SU-DHL-6 (cell line): ENCODE data around the gene SLC19A1.

ENCODE experiments used
- H2AFZ ChIP-seq: fragments of 200-600 bp; sonication (generic); 2 replicates; pipeline ENCODE4 v1.6.1; 2014; ENCODE audit warnings: low read depth, mild to moderate bottlenecking, moderate library complexity, mixed read lengths, antibody characterized with exemption, low read length; ENCODE audit not compliant: severe bottlenecking
- H3F3A ChIP-seq: fragments of 200-600 bp; shearing (Covaris generic); 2 replicates; pipeline ENCODE4 v1.6.0; 2016; ENCODE audit warnings: antibody characterized with exemption, mild to moderate bottlenecking; ENCODE audit not compliant: insufficient read depth
- H3K27ac ChIP-seq: fragments of 200-600 bp; sonication (generic); 2 replicates; pipeline ENCODE4 v1.5.1; 2016; ENCODE audit warnings: low read depth, mild to moderate bottlenecking, low read length, moderate library complexity, mixed read lengths
- H3K27me3 ChIP-seq: fragments of 200-600 bp; sonication (generic), shearing (Covaris generic); 2 replicates; pipeline ENCODE4 v1.6.0; 2014; ENCODE audit warnings: mild to moderate bottlenecking, low read length
- H3K36me3 ChIP-seq: fragments of 200-600 bp; sonication (generic); 2 replicates; pipeline ENCODE4 v1.6.1; 2014; ENCODE audit warnings: mild to moderate bottlenecking, low read length, mixed read lengths
- H3K4me2 ChIP-seq: fragments of 300-600, 200-600 bp; shearing (Covaris generic), sonication (generic); 2 replicates; pipeline ENCODE4 v1.6.0; 2014; ENCODE audit warnings: low read length, low read depth, mild to moderate bottlenecking; ENCODE audit not compliant: poor library complexity, severe bottlenecking
- H3K4me3 ChIP-seq: fragments of 200-600 bp; sonication (generic); 2 replicates; pipeline ENCODE4 v1.5.1; 2014; ENCODE audit warnings: antibody characterized with exemption, low read length, mild to moderate bottlenecking, mixed read lengths; ENCODE audit not compliant: insufficient read depth, poor library complexity, severe bottlenecking
- H3K79me2 ChIP-seq: fragments of 200-600 bp; sonication (generic); 2 replicates; pipeline ENCODE4 v1.6.1; 2014; ENCODE audit warnings: mild to moderate bottlenecking, low read length, moderate library complexity; ENCODE audit not compliant: insufficient read depth
- H3K9ac ChIP-seq: fragments of 200-600 bp; sonication (generic); 2 replicates; pipeline ENCODE4 v1.7.0; 2014; ENCODE audit warnings: mild to moderate bottlenecking, low read length
- H3K9me2 ChIP-seq: fragments of 200-600 bp; sonication (generic); replicated peaks from 2 replicates; pipeline ENCODE4 v1.6.1; 2014; ENCODE audit warnings: low read length; ENCODE audit not compliant: insufficient read depth
- H3K9me3 ChIP-seq: fragments of 200-600 bp; sonication (generic); 2 replicates; pipeline ENCODE4 v1.6.1; 2014; ENCODE audit warnings: low read length, mixed read lengths; ENCODE audit not compliant: insufficient read depth
- H4K20me1 ChIP-seq: fragments of 200-600 bp; sonication (generic); 2 replicates; pipeline ENCODE4 v1.6.1; 2014; ENCODE audit warnings: low read depth, mild to moderate bottlenecking, antibody characterized with exemption, low read length, moderate library complexity, mixed read lengths
- EZH2phosphoT487 ChIP-seq: fragments of 200-600 bp; sonication (generic), shearing (Covaris generic); conservative IDR thresholded peaks from 2 replicates; pipeline ENCODE4 v1.6.1; 2018; ENCODE audit warnings: mild to moderate bottlenecking, antibody characterized with exemption, low read length, moderate library complexity, mixed read lengths
- TF ChIP-seq, protein P1 (sequence below): fragments of 200-600 bp; sonication (generic); IDR thresholded peaks from one replicate; pipeline ENCODE4 v1.5.1; 2017; ENCODE audit warnings: antibody characterized with exemption, mild to moderate bottlenecking, low read length, moderate library complexity; ENCODE audit not compliant: insufficient read depth, poor library complexity, severe bottlenecking

Gene SLC19A1

DNA sequence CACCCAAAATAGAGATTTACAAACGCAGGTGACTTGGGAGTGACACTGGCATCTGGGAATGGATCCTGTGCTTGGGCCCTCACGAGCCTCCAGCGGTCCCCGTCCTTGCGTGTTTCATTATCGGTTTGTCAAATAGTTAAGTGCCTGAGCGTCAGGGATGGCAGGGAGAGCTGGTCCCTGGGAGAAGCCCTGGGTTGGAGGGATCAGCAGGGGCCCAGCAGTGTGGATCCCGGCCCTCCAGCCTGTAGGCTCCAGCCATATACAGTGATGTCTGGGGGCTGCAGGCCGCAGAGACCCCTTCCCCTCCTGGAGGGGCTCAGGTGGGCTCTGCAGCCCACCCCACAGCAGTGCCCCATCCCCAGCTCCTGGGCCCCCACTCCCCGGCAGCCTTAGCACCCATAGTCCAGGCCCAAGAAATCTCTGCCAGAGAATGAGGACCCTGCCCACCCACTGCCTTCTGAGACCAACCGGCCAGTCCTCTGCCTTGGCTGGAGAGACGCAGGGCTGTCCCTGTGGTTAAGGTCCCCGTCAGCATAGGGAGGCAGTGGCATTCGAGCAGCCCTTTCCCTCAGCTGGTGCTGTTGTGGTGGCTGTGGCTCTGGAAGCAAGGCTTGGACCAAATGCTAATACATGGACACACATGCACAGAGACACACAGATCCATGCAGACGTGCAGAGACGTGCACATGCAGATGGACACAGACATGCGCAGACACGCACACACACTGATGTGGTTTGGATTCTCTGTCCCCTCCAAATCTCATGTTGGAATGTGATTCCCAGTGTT lies 2.4 kb upstream of the SLC19A1 start:
- TF ChIP-seq, protein P1, sequence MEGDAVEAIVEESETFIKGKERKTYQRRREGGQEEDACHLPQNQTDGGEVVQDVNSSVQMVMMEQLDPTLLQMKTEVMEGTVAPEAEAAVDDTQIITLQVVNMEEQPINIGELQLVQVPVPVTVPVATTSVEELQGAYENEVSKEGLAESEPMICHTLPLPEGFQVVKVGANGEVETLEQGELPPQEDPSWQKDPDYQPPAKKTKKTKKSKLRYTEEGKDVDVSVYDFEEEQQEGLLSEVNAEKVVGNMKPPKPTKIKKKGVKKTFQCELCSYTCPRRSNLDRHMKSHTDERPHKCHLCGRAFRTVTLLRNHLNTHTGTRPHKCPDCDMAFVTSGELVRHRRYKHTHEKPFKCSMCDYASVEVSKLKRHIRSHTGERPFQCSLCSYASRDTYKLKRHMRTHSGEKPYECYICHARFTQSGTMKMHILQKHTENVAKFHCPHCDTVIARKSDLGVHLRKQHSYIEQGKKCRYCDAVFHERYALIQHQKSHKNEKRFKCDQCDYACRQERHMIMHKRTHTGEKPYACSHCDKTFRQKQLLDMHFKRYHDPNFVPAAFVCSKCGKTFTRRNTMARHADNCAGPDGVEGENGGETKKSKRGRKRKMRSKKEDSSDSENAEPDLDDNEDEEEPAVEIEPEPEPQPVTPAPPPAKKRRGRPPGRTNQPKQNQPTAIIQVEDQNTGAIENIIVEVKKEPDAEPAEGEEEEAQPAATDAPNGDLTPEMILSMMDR: no peak
- TF ChIP-seq EZH2phosphoT487: no peak
- Histone ChIP-seq H3K4me2 (no peak overlapping the region), H3K9ac (no peak overlapping the region)

DNA sequence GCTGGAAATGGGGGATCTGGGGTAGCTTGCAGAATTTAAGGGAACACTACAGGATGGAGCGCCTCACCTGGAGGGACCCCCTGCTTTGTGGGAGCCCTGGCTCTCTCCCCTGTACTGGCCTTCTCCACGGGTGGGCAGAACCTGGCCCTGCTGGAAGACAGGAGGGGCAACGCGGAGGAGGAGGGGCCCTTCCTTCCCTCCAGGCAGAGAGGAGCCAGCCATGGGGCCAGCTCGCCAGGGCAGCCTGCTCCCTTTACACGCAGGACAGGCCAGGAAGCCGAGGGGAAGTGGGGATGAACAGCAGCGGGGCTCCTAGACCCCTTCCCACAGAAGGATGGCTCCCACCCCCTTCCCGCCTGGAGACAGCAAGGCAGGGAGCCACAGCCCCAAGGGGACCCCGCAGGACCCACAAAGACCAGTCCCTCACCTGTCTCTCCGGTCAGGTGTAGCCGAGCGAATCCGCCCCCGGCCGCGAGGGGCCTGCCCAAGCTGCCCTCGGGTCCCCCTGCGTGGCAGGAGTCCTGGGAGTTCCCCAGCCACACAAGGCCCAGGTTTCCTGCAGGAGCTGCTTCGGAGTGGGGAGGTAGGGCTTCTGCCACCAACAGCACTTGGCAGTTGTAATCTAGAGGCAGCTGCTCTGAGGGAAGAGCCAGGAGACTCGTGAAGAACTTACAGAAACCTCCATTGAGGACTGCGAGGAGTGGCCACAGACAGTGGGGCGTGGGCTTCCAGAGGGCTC lies 1.6 kb upstream of the SLC19A1 start:
- Histone ChIP-seq H3K4me3 (no peak overlapping the region), H3F3A (no peaks in the 10 kb centered on the region), H3K36me3 (no peaks in the 10 kb centered on the region), H2AFZ (no peak overlapping the region), H3K27me3 (no peaks in the 10 kb centered on the region), H3K4me2 (no peak overlapping the region), H3K9me2 (no peaks in the 10 kb centered on the region), H4K20me1 (no peaks in the 10 kb centered on the region), H3K9ac (no peak overlapping the region), H3K27ac (no peak overlapping the region), H3K9me3 (no peaks in the 10 kb centered on the region), H3K79me2 (peaks cover 28% of the 10 kb centered on the region)
- TF ChIP-seq EZH2phosphoT487: no peak
- TF ChIP-seq, protein P1: no peak

More for the DNA sequence above, 2.4 kb upstream of the SLC19A1 start:
- H3K4me3 ChIP-seq: no peak overlapping the region
- no peaks in the 10 kb centered on the region for H3K27me3 ChIP-seq
- no peaks in the 10 kb centered on the region for H3K36me3 ChIP-seq
- H3K79me2 ChIP-seq: peaks cover 20% of the 10 kb centered on the region
- H3K9me2 ChIP-seq: no peaks in the 10 kb centered on the region
- H3K27ac ChIP-seq: no peak overlapping the region
- no peaks in the 10 kb centered on the region for H3F3A ChIP-seq
- no peaks in the 10 kb centered on the region for H4K20me1 ChIP-seq
- H2AFZ ChIP-seq: no peak overlapping the region
- no peaks in the 10 kb centered on the region for H3K9me3 ChIP-seq

DNA sequence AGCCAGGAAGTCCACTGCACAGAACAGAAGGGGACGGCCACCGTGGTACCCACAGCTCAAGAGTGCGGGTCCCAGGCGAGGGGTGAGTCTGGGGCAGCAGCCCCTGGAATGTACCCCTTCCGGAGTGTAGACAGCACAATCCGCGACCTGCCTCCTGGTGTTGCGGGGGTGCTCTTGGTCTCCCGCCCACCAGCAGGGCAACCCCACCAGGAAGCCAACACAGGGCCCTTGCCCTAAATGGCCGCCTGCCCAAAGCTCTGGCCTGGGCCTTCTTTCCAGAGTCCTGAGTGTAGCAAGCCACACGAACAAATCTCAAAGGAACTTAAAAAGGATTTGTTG lies 1.1 kb upstream of the SLC19A1 start:
- Histone ChIP-seq H3F3A (no peaks in the 10 kb centered on the region), H3K9me3 (no peaks in the 10 kb centered on the region), H2AFZ (no peak overlapping the region), H3K9me2 (no peaks in the 10 kb centered on the region), H3K4me3 (no peak overlapping the region), H3K4me2 (no peak overlapping the region), H4K20me1 (no peaks in the 10 kb centered on the region), H3K79me2 (peaks cover 33% of the 10 kb centered on the region), H3K9ac (no peak overlapping the region), H3K27me3 (no peaks in the 10 kb centered on the region), H3K36me3 (no peaks in the 10 kb centered on the region), H3K27ac (no peak overlapping the region)
- no peak for TF ChIP-seq EZH2phosphoT487
- TF ChIP-seq, protein P1: no peak
